Measurements from ENCODE around the gene DOCK4.
"Not testable (repeated sequence)": the region's sequence is repeated elsewhere in the genome, so short reads cannot be mapped to it uniquely, and the experiment has no call there.

DOCK4 gene

GRCh38 chr7:112129655-112130323 is 76.4 kb downstream of the DOCK4 start:
- no peak for DNase-seq

GRCh38 chr7:112128461-112129425 is 77.5 kb downstream of the DOCK4 start:
- not testable (repeated sequence) for DNase-seq

GRCh38 chr7:112128041-112128440 is 78.2 kb downstream of the DOCK4 start:
- DNase-seq = not testable (repeated sequence)

GRCh38 chr7:112125250-112125649 is 80.9 kb downstream of the DOCK4 start:
- no peak for DNase-seq

GRCh38 chr7:112124061-112124766 is 82.0 kb downstream of the DOCK4 start:
- no peak for DNase-seq

- DNase-seq = no peak
Measured at GRCh38 chr7:112122798-112123197, 83.4 kb downstream of the DOCK4 start.

GRCh38 chr7:112122144-112122543 is 84.1 kb downstream of the DOCK4 start:
- no peak for DNase-seq

GRCh38 chr7:112121318-112121717 is 84.9 kb downstream of the DOCK4 start:
- DNase-seq = no peak

GRCh38 chr7:112120696-112121217 is 85.4 kb downstream of the DOCK4 start:
- DNase-seq = no peak

GRCh38 chr7:112118581-112119566 is 87.3 kb downstream of the DOCK4 start:
- DNase-seq = no peak

GRCh38 chr7:112116894-112117293 is 89.3 kb downstream of the DOCK4 start:
- DNase-seq = no peak

GRCh38 chr7:112116358-112116757 is 89.8 kb downstream of the DOCK4 start:
- no peak for DNase-seq

- DNase-seq = no peak
Measured at GRCh38 chr7:112115880-112116279, 90.3 kb downstream of the DOCK4 start.

GRCh38 chr7:112113913-112114575 is 92.2 kb downstream of the DOCK4 start:
- no peak for DNase-seq

- no peak for DNase-seq
Measured at GRCh38 chr7:112112822-112113255, 93.4 kb downstream of the DOCK4 start.

- DNase-seq = no peak
Measured at GRCh38 chr7:112110651-112111050, 95.5 kb downstream of the DOCK4 start.

- no peak for DNase-seq
Measured at GRCh38 chr7:112110175-112110574, 96.0 kb downstream of the DOCK4 start.

GRCh38 chr7:112108981-112109380 is 97.2 kb downstream of the DOCK4 start:
- no peak for DNase-seq

GRCh38 chr7:112105584-112106530 is 100.3 kb downstream of the DOCK4 start:
- no peak for DNase-seq

GRCh38 chr7:112104120-112104519 is 102.1 kb downstream of the DOCK4 start:
- no peak for DNase-seq
